ENCODE results near the gene TRRAP.
A peak's percentile ranks its signal among the peaks of the same experiment; 100 is the strongest.
"Not testable (repeated sequence)": the region's sequence is repeated elsewhere in the genome, so short reads cannot be mapped to it uniquely, and the experiment has no call there.

Gene TRRAP

GRCh38 chr7:99033765-99034164 is 155.4 kb downstream of the TRRAP start:
- DNase-seq, result no peak

GRCh38 chr7:99034932-99035722 is 156.8 kb downstream of the TRRAP start:
- DNase-seq, result no peak

GRCh38 chr7:99035723-99036545 is 157.6 kb downstream of the TRRAP start:
- no peak for DNase-seq

GRCh38 chr7:99036546-99037111 is 158.3 kb downstream of the TRRAP start:
- peak; percentile 75 for DNase-seq

GRCh38 chr7:99037327-99037940 is 159.1 kb downstream of the TRRAP start:
- DNase-seq, result no peak

- DNase-seq, result no peak
Measured at GRCh38 chr7:99038086-99038855, 159.9 kb downstream of the TRRAP start.

GRCh38 chr7:99039384-99039891 is 161.1 kb downstream of the TRRAP start:
- DNase-seq, result no peak

GRCh38 chr7:99040104-99040958 is 162.0 kb downstream of the TRRAP start:
- peak; percentile 94 for DNase-seq

- DNase-seq, result no peak
Measured at GRCh38 chr7:99041526-99041925, 163.2 kb downstream of the TRRAP start.

- DNase-seq, result peak; percentile 67
Measured at GRCh38 chr7:99042957-99043356, 164.6 kb downstream of the TRRAP start.

GRCh38 chr7:99044858-99045257 is 166.5 kb downstream of the TRRAP start:
- not testable (repeated sequence) for DNase-seq

- DNase-seq, result not testable (repeated sequence)
Measured at GRCh38 chr7:99046262-99046661, 167.9 kb downstream of the TRRAP start.

GRCh38 chr7:99046722-99047121 is 168.4 kb downstream of the TRRAP start:
- DNase-seq, result peak; percentile 64

GRCh38 chr7:99047526-99048077 is 169.3 kb downstream of the TRRAP start:
- no peak for DNase-seq

- no peak for DNase-seq
Measured at GRCh38 chr7:99050971-99051370, 172.6 kb downstream of the TRRAP start.

- no peak for DNase-seq
Measured at GRCh38 chr7:99054781-99055180, 176.4 kb downstream of the TRRAP start.

GRCh38 chr7:99061001-99061776 is 182.9 kb downstream of the TRRAP start:
- DNase-seq, result no peak
